Measurements from ENCODE around the gene ALLC.

ALLC gene

GRCh38 chr2:3669656-3670055 is 11.7 kb downstream of the ALLC start:
- Histone ChIP-seq H3K36me3 (ENCODE audit: insufficient read depth, low read length) (no peaks in the 10 kb centered on the region), H3K9me2 (replicated peaks; ENCODE audit: low read depth, low read length) (no peaks in the 10 kb centered on the region), H3K79me2 (ENCODE audit: insufficient read depth, low read length) (no peaks in the 10 kb centered on the region), H3K9ac (ENCODE audit: low read depth, low read length, poor library complexity, severe bottlenecking) (no peak overlapping the region), H3K4me3 (ENCODE audit: low read length, poor library complexity, severe bottlenecking) (no peak overlapping the region), H4K20me1 (ENCODE audit: insufficient read depth, low read length, poor library complexity, severe bottlenecking) (no peaks in the 10 kb centered on the region), H3F3A (ENCODE audit: low read depth) (no peaks in the 10 kb centered on the region), H3K27me3 (ENCODE audit: insufficient read depth, low read length, poor library complexity, severe bottlenecking) (no peaks in the 10 kb centered on the region), H3K4me2 (ENCODE audit: low read depth, low read length, poor library complexity, severe bottlenecking) (no peak overlapping the region), H3K4me1 (ENCODE audit: insufficient read depth, low read length, poor library complexity, severe bottlenecking) (no peaks in the 10 kb centered on the region), H3K9me3 (ENCODE audit: insufficient read depth, low read depth, low read length) (no peaks in the 10 kb centered on the region), H2AFZ (ENCODE audit: low read length) (no peak overlapping the region)
- no peak for TF ChIP-seq EZH2phosphoT487 (IDR thresholded peaks at IDR 0.05; ENCODE audit: borderline replicate concordance)
- TF ChIP-seq CTCF (conservative IDR thresholded peaks at IDR 0.05; ENCODE audit: low read length) = no peak

- Histone ChIP-seq H3F3A (ENCODE audit: low read depth) (no peaks in the 10 kb centered on the region), H3K9me2 (replicated peaks; ENCODE audit: low read depth, low read length) (no peaks in the 10 kb centered on the region), H3K27me3 (ENCODE audit: insufficient read depth, low read length, poor library complexity, severe bottlenecking) (no peaks in the 10 kb centered on the region), H3K9ac (ENCODE audit: low read depth, low read length, poor library complexity, severe bottlenecking) (no peak overlapping the region), H3K4me2 (ENCODE audit: low read depth, low read length, poor library complexity, severe bottlenecking) (no peak overlapping the region), H3K36me3 (ENCODE audit: insufficient read depth, low read length) (no peaks in the 10 kb centered on the region), H3K79me2 (ENCODE audit: insufficient read depth, low read length) (no peaks in the 10 kb centered on the region), H4K20me1 (ENCODE audit: insufficient read depth, low read length, poor library complexity, severe bottlenecking) (no peaks in the 10 kb centered on the region), H2AFZ (ENCODE audit: low read length) (no peak overlapping the region), H3K4me3 (ENCODE audit: low read length, poor library complexity, severe bottlenecking) (no peak overlapping the region), H3K4me1 (ENCODE audit: insufficient read depth, low read length, poor library complexity, severe bottlenecking) (no peaks in the 10 kb centered on the region), H3K9me3 (ENCODE audit: insufficient read depth, low read depth, low read length) (no peaks in the 10 kb centered on the region)
- TF ChIP-seq CTCF (conservative IDR thresholded peaks at IDR 0.05; ENCODE audit: low read length) (no peak), EZH2phosphoT487 (IDR thresholded peaks at IDR 0.05; ENCODE audit: borderline replicate concordance) (no peak)
Measured at GRCh38 chr2:3670376-3670775, 12.4 kb downstream of the ALLC start.

- Histone ChIP-seq H3K9me3 (ENCODE audit: insufficient read depth, low read depth, low read length) (no peaks in the 10 kb centered on the region), H3K4me1 (ENCODE audit: insufficient read depth, low read length, poor library complexity, severe bottlenecking) (no peaks in the 10 kb centered on the region), H3K27me3 (ENCODE audit: insufficient read depth, low read length, poor library complexity, severe bottlenecking) (no peaks in the 10 kb centered on the region), H3K9me2 (replicated peaks; ENCODE audit: low read depth, low read length) (no peaks in the 10 kb centered on the region), H3K36me3 (ENCODE audit: insufficient read depth, low read length) (no peaks in the 10 kb centered on the region), H3K9ac (ENCODE audit: low read depth, low read length, poor library complexity, severe bottlenecking) (no peak overlapping the region), H3K79me2 (ENCODE audit: insufficient read depth, low read length) (no peaks in the 10 kb centered on the region), H3F3A (ENCODE audit: low read depth) (no peaks in the 10 kb centered on the region), H3K4me2 (ENCODE audit: low read depth, low read length, poor library complexity, severe bottlenecking) (no peak overlapping the region), H4K20me1 (ENCODE audit: insufficient read depth, low read length, poor library complexity, severe bottlenecking) (no peaks in the 10 kb centered on the region), H3K4me3 (ENCODE audit: low read length, poor library complexity, severe bottlenecking) (no peak overlapping the region), H2AFZ (ENCODE audit: low read length) (no peak overlapping the region)
- no peak for TF ChIP-seq CTCF (conservative IDR thresholded peaks at IDR 0.05; ENCODE audit: low read length)
- no peak for TF ChIP-seq EZH2phosphoT487 (IDR thresholded peaks at IDR 0.05; ENCODE audit: borderline replicate concordance)
Measured at GRCh38 chr2:3670941-3671340, 12.9 kb downstream of the ALLC start.

Measured in Loucy (cell line).